Measurements from ENCODE around the gene FOXK2. TPM values are rescaled to one million over a fixed set of nuclear protein-coding genes. Genes with fewer than 3 reads are reported as not detected.

Gene FOXK2
- 24.8 and 31.5 TPM in 2 replicates for total RNA-seq (2014; rRNA removed)
- polyA plus RNA-seq (2012), result 22.7 TPM

DNA sequence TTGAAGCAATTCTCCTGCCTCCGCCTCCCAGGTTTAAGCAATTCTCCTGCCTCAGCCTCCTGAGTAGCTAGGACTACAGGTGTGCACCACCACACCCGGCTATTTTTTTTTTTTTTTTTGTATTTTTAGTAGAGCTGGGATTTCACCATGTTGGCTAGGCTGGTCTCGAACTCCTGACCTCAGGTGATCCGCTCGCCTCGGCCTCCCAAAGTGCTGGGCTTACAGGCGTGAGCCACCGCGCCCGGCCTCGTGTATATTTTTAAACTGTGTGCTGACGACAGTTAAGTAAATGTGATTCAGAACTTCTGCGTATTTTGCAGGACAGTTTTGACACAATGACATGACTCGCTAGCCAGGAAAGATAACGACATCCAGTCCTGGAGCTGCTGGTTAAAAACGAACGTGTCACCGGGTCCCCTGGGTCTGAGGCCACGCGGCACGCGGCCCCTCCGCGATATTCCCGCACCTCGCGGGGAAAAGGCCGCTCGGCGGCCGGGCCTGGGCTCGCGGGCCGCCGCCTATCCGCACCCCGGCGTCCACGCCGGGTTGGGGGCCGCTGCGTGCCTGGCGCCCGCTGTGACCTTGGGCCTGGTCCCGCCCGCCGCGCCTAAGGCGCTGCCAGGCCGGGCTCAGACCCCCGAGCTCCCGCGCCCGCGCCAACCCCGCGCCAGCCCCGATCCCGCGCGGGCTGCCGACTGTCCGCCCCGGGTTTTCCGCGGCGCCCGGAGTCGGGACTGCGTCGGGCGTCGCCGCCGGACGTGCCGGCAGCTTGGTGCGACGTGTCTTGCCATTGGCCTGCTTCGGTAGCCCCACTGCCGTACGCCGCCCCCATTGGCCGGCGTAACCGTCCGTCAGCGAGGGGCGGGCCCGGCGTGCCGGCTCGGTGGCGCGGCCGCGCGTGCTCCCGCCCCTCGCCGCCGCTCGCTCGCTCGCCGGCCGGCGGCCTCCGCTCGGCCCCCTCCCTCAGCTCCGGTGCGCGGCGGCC lies at the start of gene FOXK2:
Gene FOXK2 (plus strand): TSS at position 907 of the 985 bp plus-strand sequence. CDS start 157 bp downstream, outside the sequence.
- peak; percentile 91 for DNase-seq (ENCODE audit: low read depth)

DNA sequence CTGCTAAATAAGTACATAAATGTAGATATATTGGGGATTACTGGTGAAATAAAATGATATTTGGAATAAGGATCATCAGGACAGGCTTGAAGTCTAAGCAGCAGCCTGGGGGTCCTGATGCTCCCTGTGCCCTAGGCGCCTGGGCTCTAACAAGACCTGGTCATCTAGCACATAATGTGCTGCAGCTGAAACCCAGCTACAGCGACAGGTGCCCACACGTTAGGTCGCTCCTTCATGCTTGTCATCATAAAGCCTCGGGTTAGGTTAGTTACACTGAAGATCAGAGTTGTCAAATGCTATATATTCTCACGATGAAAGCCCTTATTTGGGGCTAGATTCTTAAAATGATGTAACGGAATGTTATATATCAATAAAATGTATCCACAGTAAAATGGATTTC lies 49.5 kb upstream of the FOXK2 start:
- DNase-seq (ENCODE audit: low read depth), result no peak

- DNase-seq (ENCODE audit: low read depth), result no peak
These were observed 45.1 kb upstream of the FOXK2 start for GRCh38 chr17:82474223-82475010.

DNA sequence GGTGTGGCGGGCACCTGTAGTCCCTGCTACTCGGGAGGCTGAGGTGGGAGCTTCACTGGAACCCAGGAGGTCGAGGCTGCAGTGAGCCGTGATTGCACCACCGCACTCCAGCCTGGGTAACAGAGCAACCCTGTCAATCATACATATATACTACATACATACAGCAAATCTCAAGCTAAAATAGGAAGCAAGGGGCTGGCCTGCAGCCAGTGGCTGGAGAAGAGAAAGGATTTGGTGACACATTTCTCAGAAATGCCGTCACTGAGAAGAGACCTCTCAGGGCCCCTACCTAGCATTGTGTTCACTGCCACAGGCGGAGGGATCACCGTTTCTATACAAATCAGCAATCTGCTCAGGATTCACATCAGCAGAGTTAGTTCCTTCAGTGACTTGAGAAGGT lies 44.1 kb upstream of the FOXK2 start:
- DNase-seq (ENCODE audit: low read depth), result no peak

DNA sequence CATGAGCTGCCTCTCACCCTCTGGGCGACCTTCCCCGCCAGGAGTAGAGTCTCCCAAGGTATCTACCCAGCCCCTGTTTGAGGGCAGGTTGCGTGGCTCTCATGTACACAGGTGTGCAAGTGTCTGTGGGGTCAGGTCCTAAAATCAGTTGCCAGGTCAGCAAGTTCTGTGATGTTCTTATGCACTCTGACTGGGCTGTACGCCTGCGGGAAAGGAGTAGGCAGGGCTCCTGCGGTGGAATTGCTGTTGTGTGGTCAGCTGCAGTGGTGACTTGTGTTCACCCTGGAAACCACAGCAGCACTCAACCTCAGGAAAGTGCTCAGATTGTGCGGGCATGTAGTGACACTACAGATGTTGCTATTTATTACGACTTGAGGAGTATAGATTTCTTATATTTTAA lies 41.6 kb upstream of the FOXK2 start:
- peak; percentile 29 for DNase-seq (ENCODE audit: low read depth)

DNA sequence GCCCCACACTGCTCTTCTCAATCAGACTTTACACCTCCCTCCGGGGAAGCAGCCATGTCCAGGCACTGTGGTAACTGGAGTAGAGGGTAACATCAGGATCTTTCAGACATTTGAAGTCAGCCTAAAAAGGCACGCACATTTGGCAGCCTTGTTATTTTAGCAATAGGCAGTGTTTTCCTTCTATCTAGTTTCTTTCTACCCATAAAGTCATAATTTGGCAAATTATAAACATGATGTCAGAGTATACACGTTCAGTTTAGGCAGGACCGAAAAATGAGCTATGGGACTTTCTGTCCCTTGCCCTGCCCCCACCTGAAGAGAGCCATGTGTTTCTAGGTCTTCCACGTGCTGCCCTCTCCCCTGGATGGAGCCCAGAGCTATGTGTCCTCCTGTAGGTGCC lies 39.9 kb upstream of the FOXK2 start:
- DNase-seq (ENCODE audit: low read depth), result no peak

- DNase-seq (ENCODE audit: low read depth), result no peak
These were observed 39.2 kb upstream of the FOXK2 start for GRCh38 chr17:82480318-82480717.

GRCh38 chr17:82483204-82483660 lies 36.3 kb upstream of the FOXK2 start:
- DNase-seq (ENCODE audit: low read depth), result no peak

DNA sequence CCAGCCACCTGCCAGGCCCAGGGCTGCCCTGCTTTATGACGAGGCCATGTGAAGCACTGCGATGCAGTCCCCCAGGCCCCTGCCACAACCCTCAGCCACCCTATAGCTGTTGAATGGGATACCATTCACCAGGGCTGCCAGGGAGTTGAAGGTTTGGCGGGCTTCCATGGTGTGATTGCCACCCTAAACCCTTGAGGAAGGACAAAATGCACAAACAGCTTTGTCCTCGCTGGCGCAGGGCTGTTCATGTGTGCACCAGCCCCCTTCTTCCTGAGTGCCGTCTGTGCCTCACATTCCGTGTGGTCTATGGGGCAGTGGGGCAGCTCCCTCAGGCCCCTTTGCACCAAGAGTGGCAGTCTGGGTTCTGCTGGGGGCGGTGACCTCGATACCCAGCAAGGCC lies 35.7 kb upstream of the FOXK2 start:
- no peak for DNase-seq (ENCODE audit: low read depth)

DNA sequence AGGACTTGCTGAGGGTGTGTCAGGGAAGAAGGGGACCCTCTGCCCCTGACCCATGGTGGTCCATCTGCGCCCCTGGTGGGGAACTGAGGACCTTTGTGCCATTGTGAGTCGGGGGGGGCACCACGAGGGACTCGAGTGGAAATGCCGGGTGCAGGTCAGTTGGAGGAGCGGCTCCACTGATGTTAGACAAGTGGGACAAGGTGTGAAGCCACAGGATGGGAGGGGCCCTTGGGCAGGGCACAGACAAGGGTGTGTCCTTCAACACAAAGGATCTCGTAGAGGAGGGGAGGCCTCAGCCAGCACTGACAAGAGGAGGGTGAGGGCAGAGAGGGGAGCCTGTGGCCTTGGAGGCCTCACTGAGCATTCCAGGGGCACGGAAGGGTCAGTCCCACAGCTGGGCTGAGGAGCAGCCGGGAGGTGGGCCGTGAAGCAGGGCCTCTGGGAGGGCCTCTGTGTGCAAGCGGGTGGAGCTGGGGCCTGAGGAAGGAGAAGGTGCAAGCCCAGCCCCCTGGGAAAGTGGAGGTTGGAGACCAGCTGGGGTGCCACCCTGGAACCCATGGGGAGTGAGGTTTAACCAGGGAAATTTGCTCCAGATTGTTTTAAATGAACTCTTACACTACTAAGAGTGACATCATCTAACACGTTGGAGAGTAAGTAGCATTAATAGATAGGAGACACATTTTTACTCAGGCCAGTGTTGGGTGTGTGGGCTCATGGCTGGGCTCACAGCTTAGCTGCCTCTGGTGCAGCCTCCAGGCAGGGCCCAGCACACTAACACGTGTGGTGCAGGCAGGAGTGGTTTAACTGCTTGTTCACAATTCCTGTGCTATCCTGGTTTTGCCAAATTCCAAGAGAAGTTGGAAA lies 33.1 kb upstream of the FOXK2 start:
- DNase-seq (ENCODE audit: low read depth), result no peak

DNA sequence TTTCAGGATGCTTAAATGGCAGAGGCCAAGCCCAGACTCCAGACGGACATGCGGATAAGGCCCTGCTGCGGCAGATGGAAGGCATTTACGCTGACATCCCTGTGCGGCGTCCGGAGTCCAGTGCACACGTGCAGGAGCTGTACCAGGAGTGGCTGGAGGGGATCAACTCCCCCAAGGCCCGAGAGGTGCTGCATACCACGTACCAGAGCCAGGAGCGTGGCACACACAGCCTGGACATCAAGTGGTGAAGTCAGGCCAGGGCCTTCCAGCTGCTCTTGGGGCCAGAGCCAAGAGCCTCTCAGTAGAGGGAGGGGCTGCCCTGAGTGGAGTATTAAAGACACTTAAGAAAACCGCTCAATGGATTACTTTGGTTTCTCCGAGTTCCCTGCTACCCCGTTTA lies 31.6 kb upstream of the FOXK2 start:
- no peak for DNase-seq (ENCODE audit: low read depth)

GRCh38 chr17:82489117-82489516 lies 30.4 kb upstream of the FOXK2 start:
- peak; percentile 28 for DNase-seq (ENCODE audit: low read depth)

GRCh38 chr17:82489851-82490511 lies 29.6 kb upstream of the FOXK2 start:
- no peak for DNase-seq (ENCODE audit: low read depth)

DNA sequence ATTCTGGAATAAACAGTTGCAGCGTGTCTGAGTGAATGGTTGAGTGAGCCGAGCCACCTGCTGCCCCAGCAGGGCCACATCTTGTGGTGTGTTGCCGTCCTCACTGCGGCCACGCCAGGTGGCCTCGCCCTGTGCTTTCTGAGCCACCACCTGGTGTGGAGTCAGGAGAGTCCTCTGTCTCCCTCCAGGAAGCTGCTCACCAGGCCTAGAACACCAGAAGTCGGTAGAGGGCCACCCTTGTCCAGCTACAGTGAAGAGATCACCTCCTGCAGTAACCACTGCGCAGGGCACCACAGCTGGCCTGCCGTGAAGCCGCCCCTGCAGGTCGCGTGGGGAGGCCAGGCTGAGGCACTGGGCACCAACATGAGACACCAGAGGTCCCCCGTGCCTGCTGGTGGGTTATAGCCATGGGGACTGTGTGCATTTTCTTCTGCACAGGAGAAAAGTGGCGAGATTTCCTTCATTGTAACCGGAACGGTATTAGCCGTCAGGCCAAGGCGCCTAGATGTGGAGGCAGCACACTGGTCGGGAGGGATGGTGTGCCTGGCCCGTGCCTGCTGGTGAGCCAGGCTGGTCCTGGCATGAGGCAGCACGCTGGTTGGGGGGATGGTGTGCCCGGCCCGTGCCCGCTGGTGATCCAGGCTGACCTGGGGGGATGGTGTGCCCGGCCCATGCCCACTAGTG lies 28.9 kb upstream of the FOXK2 start:
- DNase-seq (ENCODE audit: low read depth), result no peak

DNA sequence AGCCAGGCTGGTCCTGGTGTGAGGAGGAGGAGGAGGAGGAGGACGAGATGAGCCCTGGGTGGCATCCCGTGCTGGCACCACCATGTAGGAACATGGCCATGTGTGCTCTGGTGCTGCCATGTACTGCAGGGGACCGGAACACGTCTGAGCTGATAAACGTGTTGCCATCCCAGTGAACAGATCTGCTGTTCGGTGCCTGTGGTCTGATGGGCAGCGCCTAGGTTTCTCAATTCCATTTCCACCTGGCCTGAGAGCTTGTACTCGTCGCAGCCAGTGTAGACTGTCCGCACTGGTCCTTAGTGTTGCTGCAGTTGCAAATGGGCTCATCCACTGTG lies 28.4 kb upstream of the FOXK2 start:
- DNase-seq (ENCODE audit: low read depth), result no peak

DNA sequence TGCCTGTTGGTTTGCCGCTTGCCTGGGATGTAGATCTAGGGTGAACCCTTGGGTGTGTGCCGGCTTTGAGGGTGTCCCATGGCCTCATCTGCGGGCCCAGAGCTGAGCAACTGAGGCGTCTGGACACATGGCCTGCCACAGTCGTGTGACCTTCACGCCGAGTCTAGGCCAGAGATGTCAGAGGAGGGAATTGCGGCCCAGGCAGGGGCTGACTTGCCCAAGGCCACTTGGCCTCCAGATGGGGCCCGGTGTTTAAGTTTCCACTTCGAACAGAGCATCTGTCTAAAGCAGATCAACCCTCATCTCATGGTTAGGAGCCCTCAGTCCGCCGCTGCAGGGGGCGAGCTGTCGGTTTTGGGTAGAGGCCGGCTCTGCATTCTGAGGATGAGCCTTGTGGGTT lies 28.0 kb upstream of the FOXK2 start:
- no peak for DNase-seq (ENCODE audit: low read depth)

DNA sequence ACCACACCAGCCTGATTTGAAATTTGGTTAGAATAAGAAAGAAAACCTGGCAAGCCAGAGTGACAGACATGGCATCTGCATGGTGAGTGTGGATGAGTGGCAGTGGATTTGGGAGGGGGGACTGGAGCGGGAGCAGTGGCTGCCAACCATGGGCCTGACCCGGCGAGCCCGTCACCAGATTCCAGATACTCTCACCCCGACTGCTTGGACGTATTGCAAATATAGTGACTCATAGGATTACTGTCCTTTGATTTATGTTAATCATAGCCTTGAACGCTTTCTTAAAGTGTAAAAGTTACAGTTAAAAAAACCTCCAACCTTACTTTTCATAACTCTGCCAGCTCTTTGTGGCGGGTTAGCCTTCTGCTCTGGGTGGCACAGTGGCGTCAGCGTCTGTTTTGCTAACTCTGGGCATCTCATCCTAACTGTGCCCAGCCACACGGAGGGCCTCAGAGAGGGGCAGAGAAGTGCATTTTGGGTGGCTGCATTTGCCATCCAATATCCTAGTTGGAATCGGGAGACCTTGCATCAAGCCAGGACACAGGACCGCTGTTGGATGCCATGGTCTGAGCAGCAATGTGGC lies 26.8 kb upstream of the FOXK2 start:
- DNase-seq (ENCODE audit: low read depth), result peak; percentile 79

DNA sequence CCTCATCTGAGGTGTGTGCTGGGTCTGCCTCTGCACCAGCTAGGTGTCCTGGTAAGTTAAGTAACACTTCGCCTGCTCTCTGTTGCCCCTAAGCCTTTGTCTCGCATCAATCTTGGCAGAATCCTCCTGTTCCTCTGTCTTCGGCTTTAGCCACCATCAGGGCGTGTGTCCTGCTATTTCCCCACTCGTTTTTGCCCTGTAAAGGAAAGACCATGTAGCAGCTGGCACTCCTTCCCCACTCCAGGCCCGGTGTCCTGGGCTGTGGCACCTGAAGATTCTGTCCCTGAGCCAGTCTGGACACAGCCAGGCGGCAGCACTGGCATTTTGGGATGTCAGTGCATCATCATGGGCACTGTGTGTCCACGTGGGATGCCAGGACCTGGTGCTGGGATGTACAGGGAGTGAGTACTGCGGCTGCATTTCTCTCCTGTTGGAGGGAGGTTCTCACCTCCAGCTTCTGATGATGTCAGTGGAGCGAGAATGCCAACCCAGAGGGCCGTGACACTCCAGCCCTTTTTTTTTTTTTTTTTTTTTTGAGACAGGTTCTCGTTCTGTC lies 26.2 kb upstream of the FOXK2 start:
- DNase-seq (ENCODE audit: low read depth), result peak; percentile 47

DNA sequence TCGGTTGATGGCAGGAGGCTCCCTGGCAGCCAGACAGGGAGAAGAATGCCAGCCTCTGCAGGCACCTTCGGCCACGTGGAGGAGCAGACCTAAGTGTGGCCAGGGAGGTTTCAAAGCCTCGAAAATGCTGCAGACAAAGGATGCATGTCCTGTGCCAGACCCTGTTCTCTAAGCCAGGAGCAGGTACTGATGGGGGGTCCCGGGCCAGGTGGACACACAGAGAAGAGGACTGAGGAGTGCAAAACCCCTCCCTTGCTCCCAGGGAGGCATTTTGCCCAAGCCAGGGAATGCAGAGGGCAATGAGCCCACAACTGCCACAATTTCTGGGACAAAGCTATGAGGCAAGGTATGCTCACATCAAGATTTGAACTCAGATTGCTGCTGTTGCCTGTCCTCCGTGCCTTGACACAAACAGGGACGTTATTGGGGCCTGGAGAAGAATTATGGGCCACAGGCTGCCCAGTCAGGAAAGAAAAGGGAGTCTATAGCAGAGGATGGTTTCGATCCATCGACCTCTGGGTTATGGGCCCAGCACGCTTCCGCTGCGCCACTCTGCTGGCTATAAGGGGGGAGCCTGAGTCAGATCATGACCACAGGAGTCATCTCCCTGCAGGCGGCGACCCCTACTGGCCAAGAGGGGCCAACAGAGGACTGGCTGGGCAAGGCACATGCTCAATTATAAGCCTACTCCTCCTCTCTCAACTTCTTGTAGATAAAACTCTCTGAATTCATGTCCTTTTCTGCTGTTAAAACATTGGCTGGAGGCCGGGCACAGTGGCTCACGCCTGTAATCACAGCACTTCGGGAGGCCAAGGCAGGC lies 25.1 kb upstream of the FOXK2 start:
- DNase-seq (ENCODE audit: low read depth), result peak; percentile 98
